GM21526 (cell line): ENCODE results near the gene UBA52.
"Not testable (repeated sequence)": the region's sequence is repeated elsewhere in the genome, so short reads cannot be mapped to it uniquely, and the experiment has no call there.

Experiments
- ATAC-seq: cut with Tn5 transposase; IDR thresholded peaks from one replicate; pipeline ENCODE4 v1.9.1; 2021; ENCODE audit warnings: moderate library complexity; ENCODE audit not compliant: unreplicated experiment, low FRiP score

The UBA52 gene

DNA sequence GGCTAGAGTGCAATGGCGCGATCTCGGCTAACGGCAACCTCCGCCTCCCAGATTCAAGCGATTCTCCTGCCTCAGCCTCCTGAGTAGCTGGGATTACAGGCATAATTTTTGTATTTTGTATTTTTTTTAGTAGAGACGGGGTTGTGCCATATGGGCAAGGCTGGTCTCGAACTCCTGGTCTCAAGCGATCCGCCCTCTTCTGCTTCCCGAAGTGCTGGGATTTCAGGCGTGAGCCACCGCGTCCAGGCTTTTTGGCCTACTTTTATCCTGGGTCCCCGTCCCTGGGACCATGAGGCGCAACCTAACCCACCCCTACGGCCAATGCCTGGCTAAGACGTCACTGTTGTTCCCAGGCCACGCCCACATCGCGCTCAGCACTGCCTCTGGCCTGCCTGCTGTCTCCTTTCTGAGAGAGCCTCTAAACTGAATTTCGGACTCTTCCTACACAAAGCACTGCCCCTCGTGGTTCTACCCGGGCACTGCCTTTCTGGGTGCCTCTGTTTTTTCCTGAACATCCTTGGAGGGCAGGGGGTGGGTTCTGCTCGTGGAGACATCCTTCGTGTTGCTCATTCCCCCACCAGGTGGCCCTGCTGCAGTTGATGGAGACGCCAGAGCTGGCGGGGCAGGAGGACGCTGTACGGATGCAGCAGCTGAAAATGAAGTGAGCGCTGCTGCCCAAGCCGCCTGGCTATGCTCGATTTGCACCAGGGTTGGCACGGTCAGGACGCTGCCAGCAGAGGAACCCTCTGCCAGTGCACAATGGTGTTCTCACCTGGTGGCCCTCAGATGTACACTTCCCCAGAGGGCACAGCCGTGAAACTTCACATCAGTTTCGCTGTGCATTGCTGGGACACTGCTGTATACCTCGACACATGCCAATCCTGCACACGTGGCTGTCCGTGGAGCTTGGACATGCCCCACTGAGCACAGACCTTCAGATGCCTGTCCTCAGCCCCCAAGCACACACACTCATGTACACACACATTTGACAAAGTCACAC is 18.9 kb downstream of the UBA52 start:
- no peak for ATAC-seq

- ATAC-seq: no peak
These were observed 20.2 kb downstream of the UBA52 start for GRCh38 chr19:18591735-18592385.

DNA sequence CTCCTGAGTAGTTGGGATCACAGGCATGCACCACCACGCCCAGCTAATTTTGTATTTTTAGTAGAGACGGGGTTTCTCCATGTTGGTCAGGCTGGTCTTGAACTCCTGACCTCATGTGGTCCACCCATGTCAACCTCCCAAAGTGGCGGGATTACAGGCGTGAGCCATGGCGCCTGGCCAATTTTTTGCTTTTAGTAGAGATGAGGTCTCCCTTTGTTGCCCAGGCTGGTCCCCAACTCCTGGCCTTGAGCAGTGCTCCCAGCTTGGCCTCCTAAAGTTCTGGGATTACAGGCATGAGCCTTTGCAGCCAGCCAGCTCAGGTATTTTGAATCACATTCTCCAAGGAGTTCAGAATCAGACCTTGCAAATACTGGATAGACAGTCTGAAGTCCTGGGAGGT is 21.1 kb downstream of the UBA52 start:
- ATAC-seq: not testable (repeated sequence)

GRCh38 chr19:18593367-18594095 is 21.9 kb downstream of the UBA52 start:
- ATAC-seq: no peak

DNA sequence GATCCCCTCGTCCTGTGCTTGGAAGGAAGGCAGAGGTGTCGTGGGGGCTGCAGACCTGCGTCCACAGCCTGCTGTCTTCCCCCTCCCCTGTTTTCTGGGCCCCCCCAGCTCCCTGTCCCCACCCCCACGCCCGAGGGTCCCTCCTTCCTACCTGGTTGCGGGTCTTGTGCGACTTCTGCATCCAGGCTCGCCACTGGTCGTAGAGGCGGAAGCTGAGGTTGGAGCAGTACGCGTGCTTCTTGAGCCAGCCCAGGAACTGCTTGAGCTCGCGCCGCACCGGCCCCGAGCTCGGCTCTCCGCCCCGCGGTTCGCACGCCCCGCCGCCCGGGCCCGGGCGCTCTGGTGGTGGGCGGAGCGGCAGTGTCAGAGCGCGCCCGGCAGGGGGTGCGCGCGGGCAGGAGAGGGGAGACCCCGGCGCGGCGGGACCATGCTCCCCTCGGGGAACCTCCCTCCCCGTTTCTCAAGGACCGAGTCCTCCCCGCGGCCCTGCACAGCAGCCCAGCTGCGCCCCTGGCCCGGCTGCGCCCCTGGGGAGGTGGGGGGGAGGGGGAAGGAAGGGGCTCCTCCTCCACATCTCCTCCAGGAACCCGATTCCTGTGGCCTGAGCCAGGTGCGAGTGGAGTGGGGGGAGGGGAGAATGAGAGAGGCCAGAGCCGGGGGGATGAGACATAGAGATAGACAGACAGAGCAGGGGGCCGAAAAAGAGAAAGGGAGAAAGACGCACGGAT is 22.6 kb downstream of the UBA52 start:
- ATAC-seq: peak; percentile 48

GRCh38 chr19:18594824-18595373 is 23.2 kb downstream of the UBA52 start:
- no peak for ATAC-seq

DNA sequence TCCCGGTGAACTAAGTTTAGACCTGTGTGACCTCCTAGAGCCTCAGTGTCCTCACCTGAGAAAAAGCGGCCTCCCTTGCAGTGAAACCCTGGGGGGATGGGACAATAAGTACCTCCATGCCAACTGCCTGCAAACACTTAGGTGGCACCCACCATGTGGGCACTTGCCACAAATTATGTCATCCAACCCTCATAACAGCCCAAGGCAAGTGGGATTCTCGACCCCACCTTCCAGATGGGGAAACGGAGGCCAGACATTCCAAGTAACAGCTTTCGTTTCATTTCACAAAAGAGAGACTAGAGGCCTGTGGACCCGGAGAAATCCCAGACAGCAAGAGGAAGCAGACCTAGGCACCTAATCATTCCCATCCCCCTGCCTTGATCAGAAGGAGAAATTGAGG is 23.8 kb downstream of the UBA52 start:
- ATAC-seq: no peak

DNA sequence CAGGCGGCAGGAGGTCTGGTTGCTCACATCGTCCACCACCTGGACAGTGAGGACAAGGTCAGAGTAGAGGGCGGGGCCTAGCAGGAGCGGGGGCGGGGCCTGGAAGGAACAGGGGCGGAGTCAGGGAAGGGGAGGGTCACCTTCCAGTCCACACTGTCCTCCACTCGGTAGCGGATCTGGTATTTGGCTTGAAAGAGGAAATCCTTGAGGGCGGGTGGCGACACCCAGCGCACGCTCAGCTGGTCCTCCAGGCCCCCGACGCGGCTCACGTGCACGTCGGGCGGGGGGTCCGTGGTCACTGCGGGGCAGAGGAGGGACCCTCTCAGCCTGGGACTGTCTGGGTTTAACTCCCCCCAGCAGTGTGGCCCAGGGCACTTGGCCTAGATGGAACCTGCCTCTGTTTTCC is 25.1 kb downstream of the UBA52 start:
- no peak for ATAC-seq

DNA sequence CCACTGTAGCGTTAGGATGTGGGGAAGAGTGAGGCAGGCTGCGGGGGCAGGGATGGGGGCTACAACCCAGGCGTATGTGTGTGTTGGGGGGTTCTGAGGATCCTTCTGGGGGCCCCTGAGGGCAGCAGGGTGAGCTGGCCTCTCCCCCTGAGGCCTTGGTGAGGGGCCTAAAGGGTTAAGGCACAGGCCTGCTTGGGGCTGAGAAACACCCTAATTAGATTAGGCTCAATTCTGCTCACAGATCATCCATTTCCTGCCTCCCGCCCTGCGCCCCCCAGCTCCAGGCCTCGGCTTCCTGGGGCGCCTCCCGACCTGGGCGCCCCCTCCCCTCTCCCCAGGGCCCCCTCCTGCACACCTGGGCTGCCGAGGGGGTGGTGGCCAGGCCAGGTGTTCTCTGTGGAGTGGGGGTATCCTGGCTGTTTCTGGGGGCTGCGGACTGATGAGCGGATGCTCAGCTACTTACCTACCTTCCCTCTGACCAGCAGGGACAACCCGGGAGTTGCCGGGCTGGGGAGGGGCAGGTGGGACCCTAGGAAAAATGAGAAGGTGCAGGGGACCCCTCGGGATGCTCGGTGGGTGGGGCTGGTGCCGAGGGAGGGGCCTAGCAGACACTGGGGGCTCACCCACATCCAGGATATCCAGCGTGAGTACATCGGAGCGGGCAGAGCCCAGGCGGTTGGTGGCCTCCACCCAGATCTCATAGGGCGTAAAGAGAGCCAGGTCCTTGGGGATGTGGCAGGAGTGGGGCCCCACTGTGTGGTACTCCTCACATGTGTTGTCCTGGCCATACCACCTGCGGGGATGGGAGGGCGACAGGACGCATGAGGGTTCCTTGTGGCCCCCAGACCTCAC is 26.4 kb downstream of the UBA52 start:
- no peak for ATAC-seq

GRCh38 chr19:18599485-18599884 is 27.8 kb downstream of the UBA52 start:
- no peak for ATAC-seq

GRCh38 chr19:18600692-18601397 is 29.2 kb downstream of the UBA52 start:
- ATAC-seq: not testable (repeated sequence)

DNA sequence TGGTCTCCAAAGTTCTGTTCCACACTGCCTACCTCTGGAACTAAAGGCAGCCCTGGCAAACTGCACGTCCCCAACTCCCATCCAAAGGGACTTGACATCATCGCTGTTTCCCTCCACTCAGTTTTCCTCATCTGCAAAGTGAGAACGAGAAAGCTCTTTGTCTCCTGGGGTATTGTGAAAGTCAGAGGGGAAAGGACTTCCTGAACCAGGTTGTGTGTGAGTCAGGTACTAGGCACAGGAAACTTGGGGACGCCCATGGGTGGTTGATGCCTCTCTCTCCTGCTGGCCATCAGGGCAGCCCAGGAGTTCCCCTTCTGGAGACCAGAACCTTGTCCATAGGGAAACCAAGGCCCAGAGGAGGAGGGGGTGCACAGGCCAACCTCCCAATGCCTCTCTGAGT is 30.2 kb downstream of the UBA52 start:
- ATAC-seq: no peak

DNA sequence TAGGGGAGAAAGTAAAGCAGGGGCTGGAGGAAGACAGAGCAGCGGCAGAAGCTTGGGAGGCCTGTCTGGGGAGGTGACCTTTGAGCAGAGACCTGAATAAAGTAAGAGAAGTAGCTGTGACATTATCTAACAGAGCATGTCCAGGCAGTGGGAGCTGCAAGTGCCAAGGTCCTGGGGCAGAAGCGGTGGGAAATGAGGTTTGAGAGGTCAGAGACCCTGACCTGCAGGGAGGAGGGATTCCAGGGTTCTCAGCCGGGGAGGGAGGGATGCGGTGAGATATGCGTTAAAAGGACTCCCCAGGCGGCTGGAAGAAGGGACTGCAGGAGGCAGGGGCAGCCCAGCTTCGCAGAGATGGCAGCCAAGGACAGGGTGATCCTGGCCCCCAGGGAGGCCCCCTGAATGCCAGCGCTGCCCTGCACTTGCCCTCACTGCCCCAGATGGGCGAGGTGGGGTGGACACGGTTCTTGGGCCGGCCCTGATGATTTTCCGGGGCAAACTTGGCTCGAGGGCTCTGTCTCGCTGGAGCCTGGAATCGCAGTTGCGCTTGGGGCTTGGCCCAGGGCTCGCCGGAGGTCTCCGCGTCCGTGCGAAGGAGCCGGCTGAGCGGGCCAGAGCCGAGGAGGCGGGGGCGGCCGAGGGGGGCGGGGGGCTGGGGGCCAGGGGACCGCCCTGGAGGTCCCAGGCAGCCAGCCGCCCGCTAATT is 31.7 kb downstream of the UBA52 start:
- ATAC-seq: no peak

GRCh38 chr19:18603958-18604819 is 32.5 kb downstream of the UBA52 start:
- no peak for ATAC-seq

DNA sequence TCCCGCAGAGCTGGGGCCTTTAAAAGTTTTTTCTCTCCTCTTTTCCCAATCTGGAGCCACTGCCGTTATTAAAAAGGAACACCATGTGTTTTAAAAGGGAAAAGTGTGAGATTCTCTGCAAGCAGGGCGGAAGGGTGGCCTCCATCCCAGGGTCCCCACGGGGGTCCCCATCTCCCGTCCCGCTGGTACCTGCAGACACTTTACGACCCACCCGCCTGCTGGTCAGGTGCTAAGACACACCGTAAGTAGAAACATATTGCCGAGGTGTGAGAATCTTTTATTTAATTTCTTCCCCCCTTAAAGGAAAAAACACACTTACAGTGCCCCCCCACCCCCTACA is 33.1 kb downstream of the UBA52 start:
- ATAC-seq: no peak

- no peak for ATAC-seq
These were observed 33.5 kb downstream of the UBA52 start for GRCh38 chr19:18605196-18605545.

- no peak for ATAC-seq
These were observed 34.1 kb downstream of the UBA52 start for GRCh38 chr19:18605546-18606280.
